Measurements from ENCODE around the gene MACROD2.

MACROD2 gene

DNA sequence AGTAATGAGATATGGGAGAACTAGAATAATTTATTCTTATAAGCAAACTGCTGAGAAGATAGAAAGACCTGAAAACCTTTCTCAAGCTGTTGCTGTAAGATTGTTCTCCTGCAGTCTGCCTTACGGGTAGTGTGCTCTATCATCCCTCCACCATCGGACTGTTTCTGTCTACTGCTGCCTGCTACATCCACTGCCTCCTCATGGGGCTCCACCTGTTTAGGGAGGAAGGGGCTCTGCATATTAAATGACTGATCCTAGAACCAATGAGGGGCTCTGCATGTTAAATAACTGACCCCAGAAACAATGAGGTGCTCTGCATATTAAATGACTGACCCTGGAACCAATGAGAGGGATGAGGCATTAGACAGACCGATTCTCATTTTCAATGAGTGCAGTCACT lies 1923.3 kb downstream of the MACROD2 start:
- H3K27ac ChIP-seq = peak overlapping the region in 6 of 11 experiments; percentile 16 to 71 (median 56); a peak in 8 of 22 replicates

DNA sequence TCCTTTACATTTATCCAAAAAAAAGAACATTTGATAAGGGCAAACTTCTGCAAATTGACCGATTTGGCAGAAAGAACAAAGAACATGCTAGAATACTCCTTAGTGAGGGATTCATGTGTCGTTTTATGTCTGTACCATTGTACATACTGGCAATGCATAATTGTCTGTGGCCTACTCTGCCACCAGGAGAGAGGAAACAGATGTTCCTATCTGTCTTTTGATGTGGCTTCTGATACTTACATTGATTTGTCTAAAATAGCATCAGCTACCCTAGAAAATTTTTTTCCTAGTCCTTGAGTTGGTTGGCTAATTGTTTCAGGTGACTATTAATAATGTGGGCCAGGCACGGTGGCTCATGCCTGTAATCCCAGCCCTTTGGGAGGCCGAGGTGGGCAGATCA lies 1923.8 kb downstream of the MACROD2 start:
- peak overlapping the region in 3 of 10 experiments; percentile 17 to 67 (median 62); a peak in 3 of 20 replicates for H3K4me3 ChIP-seq
- peak overlapping the region in 7 of 11 experiments; percentile 38 to 71 (median 66); a peak in 13 of 22 replicates for H3K27ac ChIP-seq
- peaks cover 16 to 70% (median 54%) of the 10 kb centered on the region in 10 experiments for H3K4me1 ChIP-seq
- H3K9me3 ChIP-seq (replicated peaks in 1 of 11) = peaks cover 0 to 47% (median 23%) of the 10 kb centered on the region in 11 experiments; a peak in 17 of 22 replicates
- H3K4me2 ChIP-seq = peak overlapping the region; percentile 13 to 90 (median 75); a peak in 20 of 22 replicates
- H3K36me3 ChIP-seq = peaks cover 0 to 38% (median 5%) of the 10 kb centered on the region in 11 experiments; a peak in 11 of 22 replicates
- H3K9ac ChIP-seq = peak overlapping the region in 4 of 11 experiments; percentile 12 to 50 (median 34); a peak in 6 of 22 replicates
- H4K20me1 ChIP-seq = no peaks in the 10 kb centered on the region; a peak in 1 of 22 replicates
- H3K27me3 ChIP-seq = no peaks in the 10 kb centered on the region
- TF ChIP-seq Cebpa-rat (IDR thresholded peaks at IDR 0.05) = no peak

More for the DNA sequence above, 1923.3 kb downstream of the MACROD2 start:
- TF ChIP-seq Cebpa-rat (IDR thresholded peaks at IDR 0.05) = no peak
- Histone ChIP-seq H3K4me2 (peak overlapping the region in 10 of 11 experiments; percentile 13 to 90 (median 78); a peak in 18 of 22 replicates), H3K9me3 (replicated peaks in 1 of 11) (peaks cover 0 to 52% (median 21%) of the 10 kb centered on the region in 11 experiments; a peak in 17 of 22 replicates), H3K4me3 (peak overlapping the region in 1 of 10 experiments; percentile 67; a peak in 3 of 20 replicates), H3K27me3 (no peaks in the 10 kb centered on the region), H4K20me1 (no peaks in the 10 kb centered on the region; a peak in 1 of 22 replicates), H3K36me3 (peaks cover 0 to 43% (median 5%) of the 10 kb centered on the region in 11 experiments; a peak in 11 of 22 replicates), H3K4me1 (peaks cover 15 to 69% (median 52%) of the 10 kb centered on the region in 10 experiments), H3K9ac (peak overlapping the region in 3 of 11 experiments; percentile 12 to 50 (median 33); a peak in 4 of 22 replicates)

- peak overlapping the region in 5 of 11 experiments; percentile 1 to 72 (median 63); a peak in 10 of 22 replicates for H3K27ac ChIP-seq
- H3K9ac ChIP-seq = peak overlapping the region in 5 of 11 experiments; percentile 39 to 74 (median 67); a peak in 8 of 22 replicates
- H4K20me1 ChIP-seq = no peaks in the 10 kb centered on the region
- H3K36me3 ChIP-seq = peaks cover 0 to 10% (median 0%) of the 10 kb centered on the region in 11 experiments; a peak in 8 of 22 replicates
- H3K4me1 ChIP-seq = peaks cover 16 to 66% (median 52%) of the 10 kb centered on the region in 10 experiments
- no peaks in the 10 kb centered on the region for H3K27me3 ChIP-seq
- no peak for TF ChIP-seq Cebpa-rat (IDR thresholded peaks at IDR 0.05)
- H3K9me3 ChIP-seq (replicated peaks in 1 of 11) = peaks cover 0 to 32% (median 9%) of the 10 kb centered on the region in 11 experiments; a peak in 13 of 22 replicates
- peak overlapping the region; percentile 1 to 90 (median 79); a peak in 21 of 22 replicates for H3K4me2 ChIP-seq
- H3K4me3 ChIP-seq = peak overlapping the region in 6 of 10 experiments; percentile 55 to 67 (median 58); a peak in 11 of 20 replicates
These were observed 1926.6 kb downstream of the MACROD2 start for GRCh38 chr20:15921930-15922329.

GRCh38 chr20:15922556-15922955 lies 1927.2 kb downstream of the MACROD2 start:
- Histone ChIP-seq H3K27ac (peak overlapping the region in 10 of 11 experiments; percentile 7 to 72 (median 63); a peak in 17 of 22 replicates), H3K27me3 (no peaks in the 10 kb centered on the region), H4K20me1 (no peaks in the 10 kb centered on the region), H3K4me3 (peak overlapping the region in 7 of 10 experiments; percentile 46 to 67 (median 56); a peak in 14 of 20 replicates), H3K4me1 (peaks cover 16 to 62% (median 52%) of the 10 kb centered on the region in 10 experiments), H3K36me3 (peaks cover 0 to 4% (median 0%) of the 10 kb centered on the region in 11 experiments; a peak in 3 of 22 replicates), H3K9ac (peak overlapping the region in 8 of 11 experiments; percentile 46 to 74 (median 52); a peak in 14 of 22 replicates), H3K9me3 (replicated peaks in 1 of 11) (peaks cover 0 to 32% (median 9%) of the 10 kb centered on the region in 11 experiments; a peak in 13 of 22 replicates), H3K4me2 (peak overlapping the region; percentile 34 to 90 (median 79))
- TF ChIP-seq Cebpa-rat (IDR thresholded peaks at IDR 0.05) = no peak

- Histone ChIP-seq H3K9ac (peak overlapping the region in 8 of 11 experiments; percentile 46 to 74 (median 52); a peak in 12 of 22 replicates), H3K4me2 (peak overlapping the region; percentile 34 to 90 (median 79); a peak in 21 of 22 replicates), H3K27me3 (no peaks in the 10 kb centered on the region), H3K4me3 (peak overlapping the region in 7 of 10 experiments; percentile 46 to 67 (median 56); a peak in 11 of 20 replicates), H3K4me1 (peaks cover 16 to 56% (median 52%) of the 10 kb centered on the region in 10 experiments), H3K27ac (peak overlapping the region in 10 of 11 experiments; percentile 7 to 72 (median 63); a peak in 17 of 22 replicates), H3K9me3 (replicated peaks in 1 of 11) (peaks cover 0 to 38% (median 9%) of the 10 kb centered on the region in 11 experiments; a peak in 13 of 22 replicates), H4K20me1 (no peaks in the 10 kb centered on the region), H3K36me3 (no peaks in the 10 kb centered on the region)
- TF ChIP-seq Cebpa-rat (IDR thresholded peaks at IDR 0.05) = no peak
These were observed 1927.9 kb downstream of the MACROD2 start for GRCh38 chr20:15923030-15923776.

DNA sequence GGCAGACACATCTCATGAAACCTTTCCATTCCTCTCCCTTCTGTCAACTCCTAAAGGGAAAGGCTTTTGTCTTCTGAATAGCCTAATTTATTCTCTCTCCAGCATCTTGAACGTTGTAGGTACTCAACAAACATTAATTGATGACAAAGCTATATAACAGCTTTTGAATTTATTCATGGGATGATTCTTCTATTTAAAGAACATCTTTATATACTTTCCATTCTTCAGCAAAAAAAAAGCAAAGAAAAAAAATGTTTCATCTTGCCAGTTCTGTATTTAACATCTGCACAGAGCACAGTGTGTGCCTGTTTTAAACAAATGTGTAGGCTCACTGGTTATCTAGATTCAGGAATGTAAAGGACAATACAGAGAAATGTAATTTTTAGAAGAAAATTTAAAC lies 1929.2 kb downstream of the MACROD2 start:
- no peak for TF ChIP-seq Cebpa-rat (IDR thresholded peaks at IDR 0.05)
- peaks cover 16 to 46% (median 41%) of the 10 kb centered on the region in 10 experiments for H3K4me1 ChIP-seq

GRCh38 chr20:15925376-15925775 lies 1930.1 kb downstream of the MACROD2 start:
- H3K27me3 ChIP-seq = no peaks in the 10 kb centered on the region
- TF ChIP-seq Cebpa-rat (IDR thresholded peaks at IDR 0.05) = no peak
- no peak overlapping the region for H3K9ac ChIP-seq
- H3K27ac ChIP-seq = no peak overlapping the region
- H3K4me1 ChIP-seq = peaks cover 16 to 46% (median 39%) of the 10 kb centered on the region in 10 experiments
- H3K4me3 ChIP-seq = no peak overlapping the region
- no peaks in the 10 kb centered on the region for H3K36me3 ChIP-seq
- H3K9me3 ChIP-seq (replicated peaks in 1 of 11) = peaks cover 0 to 49% (median 12%) of the 10 kb centered on the region in 11 experiments; a peak in 14 of 22 replicates
- no peak overlapping the region for H3K4me2 ChIP-seq
- no peaks in the 10 kb centered on the region for H4K20me1 ChIP-seq

More for the DNA sequence above, 1929.2 kb downstream of the MACROD2 start:
- Histone ChIP-seq H3K4me2 (no peak overlapping the region), H3K9me3 (replicated peaks in 1 of 11) (peaks cover 0 to 49% (median 12%) of the 10 kb centered on the region in 11 experiments; a peak in 14 of 22 replicates), H3K4me3 (no peak overlapping the region), H3K9ac (no peak overlapping the region), H3K27ac (no peak overlapping the region), H3K27me3 (no peaks in the 10 kb centered on the region), H3K36me3 (no peaks in the 10 kb centered on the region), H4K20me1 (no peaks in the 10 kb centered on the region)

DNA sequence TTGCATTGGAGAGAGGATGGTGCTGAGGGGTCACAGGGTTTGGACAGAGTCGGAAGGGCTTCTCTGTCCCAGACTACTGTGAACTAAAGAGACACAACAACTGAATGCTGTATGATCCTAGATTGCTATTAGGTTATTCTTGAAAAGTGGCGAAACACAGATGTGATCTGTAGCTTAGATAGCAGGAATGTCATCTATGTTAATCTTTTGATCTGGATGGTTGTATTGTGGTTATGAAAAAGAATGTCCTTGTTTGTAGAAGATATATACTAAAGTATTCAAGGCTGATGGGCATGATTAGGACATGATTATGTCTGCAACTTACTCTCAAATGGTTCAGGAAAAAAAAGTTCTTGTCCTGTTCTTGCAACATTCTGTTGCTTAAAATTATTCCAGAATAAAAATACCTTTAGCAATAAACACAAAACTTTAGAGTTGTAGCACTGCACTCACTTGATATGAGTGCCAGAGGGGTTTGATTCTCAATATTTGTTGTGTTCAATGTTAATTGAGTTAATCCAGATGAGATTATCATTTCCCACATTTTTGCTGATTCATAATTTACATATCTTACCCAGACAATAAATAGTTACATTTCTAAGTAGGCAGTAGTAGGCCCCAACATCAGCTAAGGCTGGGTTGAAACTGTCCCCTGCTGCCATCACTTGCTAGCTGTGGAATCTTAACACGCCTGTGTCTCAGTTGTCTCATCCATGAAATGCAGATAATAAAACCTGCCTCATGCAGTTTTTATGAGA lies 1932.8 kb downstream of the MACROD2 start:
- no peak overlapping the region for H3K27ac ChIP-seq
- no peak overlapping the region for H3K4me3 ChIP-seq
- no peaks in the 10 kb centered on the region for H4K20me1 ChIP-seq
- H3K4me1 ChIP-seq = peaks cover 5 to 34% (median 21%) of the 10 kb centered on the region in 10 experiments; a peak in 16 of 20 replicates
- no peak overlapping the region for H3K9ac ChIP-seq
- no peaks in the 10 kb centered on the region for H3K36me3 ChIP-seq
- peaks cover 4 to 50% (median 18%) of the 10 kb centered on the region in 11 experiments; a peak in 17 of 22 replicates for H3K9me3 ChIP-seq (replicated peaks in 1 of 11)
- no peaks in the 10 kb centered on the region for H3K27me3 ChIP-seq
- no peak for TF ChIP-seq Cebpa-rat (IDR thresholded peaks at IDR 0.05)
- H3K4me2 ChIP-seq = no peak overlapping the region

Data from BLaER1 treated with 17β-estradiol and CSF1 and Interleukin-3, amounts not matched to agents 10 nM and 100 nM (cell line).